ENCODE results near the gene RCSD1. TPM values are rescaled to one million over a fixed set of nuclear protein-coding genes. Genes with fewer than 3 reads are reported as not detected.

RCSD1 gene
- total RNA-seq, 2 donors from 2014 or later = 33.6 to 38.7 TPM

- DNase-seq (no peak), ATAC-seq (no peak)
- intact Hi-C loops (cut with DNase I) = no loop called here
These were observed 117.1 kb downstream of the RCSD1 start for GRCh38 chr1:167746988-167747655.

GRCh38 chr1:167747988-167748387 is 118.0 kb downstream of the RCSD1 start:
- no peak for DNase-seq
- ATAC-seq = no peak
- intact Hi-C loops (cut with DNase I) = no loop called here

GRCh38 chr1:167748906-167749305 is 118.9 kb downstream of the RCSD1 start:
- intact Hi-C loops (cut with DNase I) = no loop called here
- ATAC-seq (no peak), DNase-seq (no peak)

- intact Hi-C loops (cut with DNase I) = no loop called here
- no peak for ATAC-seq
- DNase-seq = no peak
These were observed 119.7 kb downstream of the RCSD1 start for GRCh38 chr1:167749741-167750140.

- intact Hi-C loops (cut with DNase I) = no loop called here
- ATAC-seq (no peak), DNase-seq (no peak)
These were observed 120.6 kb downstream of the RCSD1 start for GRCh38 chr1:167750641-167751040.

- no peak for ATAC-seq
- intact Hi-C loops (cut with DNase I) = no loop called here
- DNase-seq = no peak
These were observed 121.6 kb downstream of the RCSD1 start for GRCh38 chr1:167751676-167752075.

- DNase-seq = no peak
- ATAC-seq = peak in 1 of 2 donors; percentile 58
- intact Hi-C loops (cut with DNase I) = no loop called here
These were observed 122.4 kb downstream of the RCSD1 start for GRCh38 chr1:167752219-167752985.

- intact Hi-C loops (cut with DNase I) = no loop called here
- ATAC-seq (no peak), DNase-seq (no peak)
These were observed 125.6 kb downstream of the RCSD1 start for GRCh38 chr1:167755654-167756053.

Other genes starting within 250 kb of the RCSD1 start
- 1 to 10 TPM; 1.1 to 2.0 TPM for gene CD247, start 111.7 kb upstream of the RCSD1 start, total RNA-seq
- gene CREG1, start 76.5 kb upstream of the RCSD1 start, total RNA-seq = 100 to 1,000 TPM in 1 of 2 donors, 10 to 100 TPM in 1; 92.2 to 106 TPM
- gene MPZL1, start 91.8 kb downstream of the RCSD1 start, total RNA-seq = 10 to 100 TPM; 66.7 to 69.7 TPM

Data from left cardiac atrium (tissue), 4 donors.